WERI-Rb-1 (cell line): Measurements from ENCODE around the gene AJAP1.

ENCODE experiments used
- DNase-seq: peaks from one replicate; pipeline ENCODE4 v3.0.0-alpha.2; 2020
- H3K27ac ChIP-seq: fragments of 250-450 bp; sonication (Bioruptor Pico); 2 replicates; pipeline ENCODE4 v1.5.1; 2020; ENCODE audit warnings: mild to moderate bottlenecking, moderate library complexity
- H3K27me3 ChIP-seq: fragments of 250-450 bp; sonication (Bioruptor Pico); 2 replicates; pipeline ENCODE4 v1.5.1; 2021; ENCODE audit warnings: mild to moderate bottlenecking, low read depth, moderate library complexity; ENCODE audit not compliant: insufficient read depth, severe bottlenecking
- H3K36me3 ChIP-seq: fragments of 250-450 bp; sonication (Bioruptor Pico); 2 replicates; pipeline ENCODE4 v1.5.1; 2020; ENCODE audit warnings: mild to moderate bottlenecking, moderate library complexity
- H3K4me3 ChIP-seq: 2 replicates; pipeline ENCODE4 v1.5.1; 2011; ENCODE audit warnings: low read depth, mild to moderate bottlenecking, control low read depth, low read length
- H3K9me3 ChIP-seq: fragments of 250-450 bp; sonication (Bioruptor Pico); 2 replicates; pipeline ENCODE4 v1.5.1; 2021; ENCODE audit warnings: mild to moderate bottlenecking, moderate library complexity; ENCODE audit not compliant: severe bottlenecking
- CTCF ChIP-seq: IDR thresholded peaks from 2 replicates; pipeline ENCODE4 v1.5.1; 2011; ENCODE audit warnings: low read depth, mild to moderate bottlenecking, control low read depth, inconsistent platforms, low read length

AJAP1 gene

GRCh38 chr1:4699376-4700301 is 45.2 kb downstream of the AJAP1 start:
- H3K4me3 ChIP-seq, result no peak overlapping the region
- no peaks in the 10 kb centered on the region for H3K27me3 ChIP-seq
- H3K27ac ChIP-seq, result no peak overlapping the region
- TF ChIP-seq CTCF, result no peak
- H3K9me3 ChIP-seq, result no peaks in the 10 kb centered on the region
- H3K36me3 ChIP-seq, result no peaks in the 10 kb centered on the region
- no peak for DNase-seq

- DNase-seq, result no peak
- Histone ChIP-seq H3K27me3 (no peaks in the 10 kb centered on the region), H3K9me3 (no peaks in the 10 kb centered on the region), H3K27ac (no peak overlapping the region), H3K36me3 (no peaks in the 10 kb centered on the region), H3K4me3 (no peak overlapping the region)
- TF ChIP-seq CTCF, result no peak
Measured at GRCh38 chr1:4700801-4701200, 46.4 kb downstream of the AJAP1 start.

GRCh38 chr1:4701276-4701675 is 46.9 kb downstream of the AJAP1 start:
- DNase-seq, result no peak
- no peaks in the 10 kb centered on the region for H3K27me3 ChIP-seq
- H3K36me3 ChIP-seq, result no peaks in the 10 kb centered on the region
- H3K27ac ChIP-seq, result no peak overlapping the region
- TF ChIP-seq CTCF, result no peak
- H3K4me3 ChIP-seq, result no peak overlapping the region
- H3K9me3 ChIP-seq, result no peaks in the 10 kb centered on the region

GRCh38 chr1:4702464-4702863 is 48.1 kb downstream of the AJAP1 start:
- TF ChIP-seq CTCF, result no peak
- Histone ChIP-seq H3K9me3 (no peaks in the 10 kb centered on the region), H3K27ac (no peak overlapping the region), H3K36me3 (no peaks in the 10 kb centered on the region), H3K27me3 (no peaks in the 10 kb centered on the region), H3K4me3 (no peak overlapping the region)
- DNase-seq, result no peak

GRCh38 chr1:4702932-4703331 is 48.5 kb downstream of the AJAP1 start:
- Histone ChIP-seq H3K4me3 (no peak overlapping the region), H3K9me3 (no peaks in the 10 kb centered on the region), H3K27ac (no peak overlapping the region), H3K36me3 (no peaks in the 10 kb centered on the region), H3K27me3 (no peaks in the 10 kb centered on the region)
- TF ChIP-seq CTCF, result no peak
- peak; percentile 31 for DNase-seq

GRCh38 chr1:4703646-4704045 is 49.2 kb downstream of the AJAP1 start:
- no peaks in the 10 kb centered on the region for H3K27me3 ChIP-seq
- no peak for DNase-seq
- H3K9me3 ChIP-seq, result no peaks in the 10 kb centered on the region
- no peak overlapping the region for H3K27ac ChIP-seq
- TF ChIP-seq CTCF, result no peak
- H3K4me3 ChIP-seq, result no peak overlapping the region
- H3K36me3 ChIP-seq, result no peaks in the 10 kb centered on the region
